Activated CD4-positive, CD25-positive, alpha-beta regulatory T cell treated with anti-CD3 and anti-CD28 coated beads, Interleukin-2, amount 50 U/mL, for 16 hours (primary cell): ENCODE results near the gene KCNAB3.

ENCODE experiments used
- DNase-seq: peaks from one replicate; pipeline ENCODE4 v3.0.0-alpha.2; 2020; ENCODE audit warnings: low read depth, low spot score

KCNAB3 gene

GRCh38 chr17:7903154-7904103, 26.2 kb downstream of the KCNAB3 start:
- no peak for DNase-seq

GRCh38 chr17:7897773-7898172, 31.9 kb downstream of the KCNAB3 start:
- DNase-seq, result no peak

- no peak for DNase-seq
Measured at GRCh38 chr17:7897090-7897489, 32.6 kb downstream of the KCNAB3 start.

GRCh38 chr17:7894866-7895265, 34.8 kb downstream of the KCNAB3 start:
- DNase-seq, result no peak

GRCh38 chr17:7894226-7894625, 35.4 kb downstream of the KCNAB3 start:
- no peak for DNase-seq

GRCh38 chr17:7893187-7893880, 36.3 kb downstream of the KCNAB3 start:
- no peak for DNase-seq

- no peak for DNase-seq
Measured at GRCh38 chr17:7889166-7889955, 40.3 kb downstream of the KCNAB3 start.

- DNase-seq, result peak; percentile 17
Measured at GRCh38 chr17:7888184-7888920, 41.3 kb downstream of the KCNAB3 start, which contains the start of gene CHD3. Gene CHD3, plus strand, starts transcription at chr17:7888789. Its CDS starts 212 bp downstream, at chr17:7889001.

- DNase-seq, result peak; percentile 83
Measured at GRCh38 chr17:7887482-7888183, 42.0 kb downstream of the KCNAB3 start.

- DNase-seq, result no peak
Measured at GRCh38 chr17:7887038-7887481, 42.6 kb downstream of the KCNAB3 start.

- peak; percentile 30 for DNase-seq
Measured at GRCh38 chr17:7886227-7887037, 43.2 kb downstream of the KCNAB3 start.

- peak; percentile 10 for DNase-seq
Measured at GRCh38 chr17:7885367-7886226, 44.1 kb downstream of the KCNAB3 start.

- DNase-seq, result no peak
Measured at GRCh38 chr17:7884581-7885366, 44.9 kb downstream of the KCNAB3 start.

GRCh38 chr17:7883781-7884386, 45.8 kb downstream of the KCNAB3 start:
- no peak for DNase-seq

GRCh38 chr17:7882629-7883028, 47.0 kb downstream of the KCNAB3 start:
- DNase-seq, result no peak

GRCh38 chr17:7882068-7882467, 47.6 kb downstream of the KCNAB3 start:
- no peak for DNase-seq

GRCh38 chr17:7881276-7882054, 48.2 kb downstream of the KCNAB3 start:
- DNase-seq, result no peak
